GM12872 (cell line): ENCODE measurements around the gene RHOB.

Experiments
- CTCF ChIP-seq: IDR thresholded peaks from 3 replicates; pipeline ENCODE4 v1.5.1; 2011; ENCODE audit warnings: low read depth, mild to moderate bottlenecking, low read length, moderate library complexity; ENCODE audit not compliant: insufficient read depth

Gene RHOB

GRCh38 chr2:20424300-20425290, 22.3 kb upstream of the RHOB start:
- TF ChIP-seq CTCF, result no peak

GRCh38 chr2:20425371-20425881, 21.4 kb upstream of the RHOB start:
- no peak for TF ChIP-seq CTCF

- TF ChIP-seq CTCF, result no peak
These were observed 21.0 kb upstream of the RHOB start for GRCh38 chr2:20425884-20426283.

GRCh38 chr2:20427931-20428526, 18.8 kb upstream of the RHOB start:
- TF ChIP-seq CTCF, result no peak

- no peak for TF ChIP-seq CTCF
These were observed 18.0 kb upstream of the RHOB start for GRCh38 chr2:20428717-20429490.

GRCh38 chr2:20429528-20429927, 17.3 kb upstream of the RHOB start:
- TF ChIP-seq CTCF, result no peak

- TF ChIP-seq CTCF, result no peak
These were observed 16.8 kb upstream of the RHOB start for GRCh38 chr2:20430035-20430434.
